GM19023 (cell line): ENCODE results near the gene RNU5D-1.
A peak's percentile ranks its signal among the peaks of the same experiment; 100 is the strongest.
"Not testable (repeated sequence)": the region's sequence is repeated elsewhere in the genome, so short reads cannot be mapped to it uniquely, and the experiment has no call there.

Source experiments
- ATAC-seq: cut with Tn5 transposase; IDR thresholded peaks from one replicate; pipeline ENCODE4 v1.9.1; 2021; ENCODE audit warnings: mild to moderate bottlenecking, moderate library complexity; ENCODE audit not compliant: unreplicated experiment

RNU5D-1 gene

DNA sequence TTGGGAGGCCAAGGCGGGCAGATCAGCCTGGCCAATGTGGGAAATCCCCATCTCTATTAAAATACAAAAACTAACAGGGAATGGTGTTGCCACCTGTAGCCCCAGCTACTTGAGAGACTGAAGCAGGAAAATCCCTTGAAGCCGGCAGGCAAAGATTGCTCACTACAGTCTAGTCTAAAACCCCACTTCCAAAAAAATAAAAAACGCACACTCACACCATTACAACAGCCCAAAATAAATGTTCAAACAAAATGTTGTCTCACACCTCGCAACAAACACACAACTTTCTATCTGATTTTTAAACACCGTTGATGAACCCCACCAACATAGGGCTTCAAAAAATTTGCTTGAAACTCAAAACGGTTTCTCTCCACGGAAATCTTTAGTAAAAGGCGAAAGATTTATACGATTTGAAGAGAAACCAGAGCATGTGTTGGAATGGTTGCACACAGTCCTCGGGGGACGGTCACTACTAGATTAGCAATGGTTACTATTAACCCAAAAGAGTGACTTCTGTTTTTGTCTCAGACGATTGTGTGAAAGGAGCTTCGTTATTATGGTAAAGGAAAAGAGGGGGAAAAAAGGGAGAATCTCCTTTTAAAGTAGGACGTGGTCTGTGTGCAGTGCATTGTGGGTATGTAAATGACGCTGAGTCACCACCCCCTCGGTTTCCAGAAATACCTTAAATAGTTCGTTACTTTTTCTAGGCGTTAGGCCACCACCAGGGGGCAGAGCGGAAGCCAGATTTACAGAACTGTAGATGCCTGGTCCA is at the start of gene RNU5D-1:
Gene RNU5D-1 (minus strand): TSS at position 430 of the 772 bp plus-strand sequence.
- peak; percentile 53 for ATAC-seq

DNA sequence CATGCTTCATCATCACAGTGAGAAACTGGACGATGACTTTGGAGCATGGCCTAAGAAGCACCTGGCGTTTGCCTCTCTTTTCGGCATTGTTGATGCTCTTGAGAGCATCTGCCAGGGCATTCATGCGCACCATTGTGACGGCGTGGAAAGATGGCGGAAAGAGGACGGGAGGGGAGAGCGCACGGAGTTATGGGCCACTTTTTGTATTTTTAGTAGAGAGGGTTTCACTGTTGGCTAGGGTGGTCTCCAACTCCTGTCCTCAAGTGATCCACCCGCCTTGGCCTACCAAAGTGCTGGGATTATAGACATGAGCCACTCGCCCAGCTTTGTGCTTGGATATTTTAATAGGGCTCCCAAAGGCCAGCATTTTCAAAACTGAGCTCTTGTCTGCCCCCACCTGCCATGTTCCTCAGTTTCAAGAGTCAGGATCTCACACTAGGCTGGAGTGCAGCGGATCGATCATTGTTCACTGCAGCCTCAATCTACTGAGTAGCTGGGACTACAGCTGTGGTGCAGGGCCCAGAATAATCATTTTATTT is 49.7 kb upstream of the RNU5D-1 start:
- no peak for ATAC-seq

DNA sequence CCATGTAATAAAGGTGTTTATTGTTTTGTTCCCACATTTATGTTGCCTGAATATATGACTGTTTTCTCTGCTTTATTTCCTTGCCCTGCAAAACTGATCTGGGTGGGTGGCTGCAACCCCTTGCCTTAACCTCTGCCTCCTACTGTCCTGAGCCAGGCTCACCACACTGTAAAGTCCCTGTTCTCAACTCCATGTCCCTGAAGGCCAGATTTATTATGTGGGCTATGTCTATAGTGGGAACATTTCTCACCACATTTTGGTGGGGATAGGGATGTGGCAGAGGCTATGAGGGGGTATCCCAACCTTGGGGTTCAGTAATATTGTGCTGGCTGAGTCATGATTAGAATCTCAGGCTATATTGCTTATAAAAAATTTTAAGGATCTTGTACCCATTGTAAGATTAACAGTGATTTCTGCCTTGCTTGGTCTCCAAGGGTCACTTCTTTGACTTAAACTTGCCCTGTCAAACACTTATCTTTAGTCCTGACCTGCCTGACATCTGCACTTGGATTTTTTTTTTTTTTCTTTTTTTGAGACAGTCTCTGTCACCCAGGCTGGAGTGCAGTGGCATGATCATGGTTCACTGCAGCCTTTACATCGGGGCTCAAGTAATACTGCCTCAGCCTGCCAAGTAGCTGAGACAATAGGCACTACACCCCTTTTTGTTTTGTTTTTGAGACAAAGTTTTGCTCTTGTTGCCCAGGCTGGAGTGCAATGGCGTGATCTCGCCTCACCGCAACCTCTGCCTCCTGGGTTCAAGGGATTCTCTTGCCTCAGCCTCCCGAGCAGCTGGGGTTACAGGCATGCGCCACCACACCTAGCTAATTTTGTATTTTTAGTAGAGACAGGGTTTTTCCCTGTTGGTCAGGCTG is 48.0 kb upstream of the RNU5D-1 start:
- no peak for ATAC-seq

DNA sequence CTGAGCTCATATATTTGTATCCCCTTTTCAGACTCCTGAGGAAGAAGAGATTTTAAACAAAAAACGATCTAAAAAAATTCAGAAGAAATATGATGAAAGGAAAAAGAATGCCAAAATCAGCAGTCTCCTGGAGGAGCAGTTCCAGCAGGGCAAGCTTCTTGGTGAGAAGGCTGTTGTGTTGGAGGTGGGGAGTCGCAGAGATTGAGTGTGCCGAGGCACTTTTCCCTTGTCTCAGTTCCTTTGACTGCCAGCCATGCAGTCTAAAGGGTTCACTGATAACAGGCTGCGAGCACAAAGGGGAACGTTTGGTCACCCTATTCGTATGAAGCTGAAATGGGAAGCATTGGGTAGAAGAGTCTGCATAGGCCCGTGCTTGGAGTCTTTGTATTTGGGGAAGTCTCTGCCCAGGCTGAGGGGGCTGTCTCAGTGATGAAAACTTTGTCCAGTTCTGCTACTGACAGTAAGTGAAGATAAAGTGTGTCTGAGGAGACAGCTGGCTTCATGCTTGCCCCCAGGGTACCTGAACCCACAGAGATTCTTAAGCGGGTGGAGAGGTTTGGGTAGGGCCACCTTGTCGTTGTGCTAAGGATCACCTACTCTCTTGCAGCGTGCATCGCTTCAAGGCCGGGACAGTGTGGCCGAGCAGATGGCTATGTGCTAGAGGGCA is 47.1 kb upstream of the RNU5D-1 start:
- ATAC-seq = no peak

DNA sequence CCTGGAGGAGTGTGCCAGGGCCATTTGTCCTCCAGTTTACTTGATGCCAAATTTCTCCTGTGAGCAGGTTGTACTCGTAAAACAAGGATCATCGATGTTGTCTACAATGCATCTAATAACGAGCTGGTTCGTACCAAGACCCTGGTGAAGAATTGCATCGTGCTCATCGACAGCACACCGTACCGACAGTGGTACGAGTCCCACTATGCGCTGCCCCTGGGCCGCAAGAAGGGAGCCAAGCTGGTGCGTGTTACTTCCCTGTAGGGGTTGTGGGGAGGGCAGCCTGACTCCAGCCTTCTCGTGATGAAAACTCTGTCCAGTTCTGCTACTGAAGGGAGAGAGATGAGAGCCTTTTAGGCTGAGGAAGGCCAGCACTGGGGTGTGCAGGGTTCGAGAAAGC is 46.6 kb upstream of the RNU5D-1 start:
- no peak for ATAC-seq

DNA sequence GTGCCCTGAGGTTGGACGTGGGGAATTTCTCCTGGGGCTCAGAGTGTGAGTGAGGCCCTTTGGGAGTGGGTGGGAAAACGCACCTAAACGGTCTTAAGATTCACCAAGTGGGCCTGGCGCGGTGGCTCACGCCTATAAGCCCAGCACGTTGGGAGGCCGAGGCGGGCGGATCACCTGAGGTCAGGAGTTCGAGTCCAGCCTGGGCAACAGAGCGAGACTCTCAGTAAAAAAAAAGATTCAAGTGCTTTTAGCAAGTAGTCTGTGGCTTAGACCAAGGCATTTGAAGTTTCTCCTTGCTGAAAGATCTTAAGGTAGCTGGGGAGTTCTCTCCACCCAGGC is 45.7 kb upstream of the RNU5D-1 start:
- ATAC-seq = no peak

- peak; percentile 27 for ATAC-seq
Observed at GRCh38 chr1:44775930-44776729, 45.2 kb upstream of the RNU5D-1 start.

GRCh38 chr1:44775078-44775929 is 44.3 kb upstream of the RNU5D-1 start, which contains the start of gene RPS8:
Gene RPS8 (plus strand): TSS chr1:44775540. CDS start chr1:44775597, 57 bp downstream.
- peak; percentile 69 for ATAC-seq

DNA sequence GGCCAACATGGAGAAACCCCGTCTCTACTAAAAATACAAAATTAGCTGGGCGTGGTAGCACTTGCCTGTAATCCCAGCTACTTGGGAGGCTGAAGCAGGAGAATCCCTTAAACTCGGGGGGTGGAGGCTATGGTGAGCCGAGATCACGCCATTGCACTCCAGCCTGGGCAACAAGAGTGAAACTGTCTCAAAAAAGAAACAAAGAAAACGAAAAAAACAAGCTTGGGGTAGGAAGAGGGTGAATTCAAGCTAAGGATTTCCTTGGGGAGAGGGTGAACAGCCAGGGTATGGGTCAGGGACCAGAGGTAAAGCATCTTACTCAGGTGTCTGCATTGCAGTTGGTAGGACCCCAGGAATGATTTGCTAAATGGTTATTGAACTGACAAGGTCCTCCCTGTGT is 35.5 kb upstream of the RNU5D-1 start:
- ATAC-seq = not testable (repeated sequence)

GRCh38 chr1:44760876-44761275 is 29.9 kb upstream of the RNU5D-1 start:
- ATAC-seq = no peak

DNA sequence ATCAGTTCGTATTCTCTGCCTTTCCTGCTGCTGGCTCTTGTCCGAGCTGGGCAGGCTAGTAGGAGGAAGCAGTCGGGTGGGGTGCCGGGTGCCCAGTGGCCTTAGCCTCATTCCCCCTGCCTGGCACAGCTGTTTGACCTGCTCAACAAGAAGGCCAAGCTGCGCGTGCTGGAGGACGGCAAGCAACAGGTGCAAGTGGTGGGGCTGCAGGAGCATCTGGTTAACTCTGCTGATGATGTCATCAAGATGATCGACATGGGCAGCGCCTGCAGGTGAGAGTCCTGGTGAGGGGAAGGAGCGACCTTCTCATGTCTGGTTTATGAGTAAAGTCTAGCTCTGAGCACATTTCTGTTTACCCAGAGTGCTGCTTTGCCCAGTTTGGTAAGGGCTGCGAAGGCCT is 28.1 kb upstream of the RNU5D-1 start:
- ATAC-seq = no peak

DNA sequence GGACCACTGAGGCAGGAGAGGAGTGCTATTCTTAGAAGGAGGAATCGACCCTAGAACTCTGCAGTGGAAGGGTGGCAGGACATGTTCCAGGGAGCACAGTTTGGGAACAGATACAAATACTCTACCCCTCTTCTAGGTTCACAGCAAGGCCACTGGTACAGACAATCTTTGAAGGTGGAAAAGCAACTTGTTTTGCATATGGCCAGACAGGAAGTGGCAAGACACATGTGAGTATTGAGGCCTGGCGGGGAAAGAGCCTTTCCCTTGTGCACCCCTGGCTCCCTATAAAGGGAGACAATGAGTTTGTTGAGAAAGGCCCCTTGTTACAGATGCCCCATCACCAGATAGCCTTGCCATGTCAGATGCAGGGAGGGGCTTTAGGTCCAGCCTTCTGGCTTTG is 26.4 kb upstream of the RNU5D-1 start:
- no peak for ATAC-seq

GRCh38 chr1:44747878-44748277 is 16.9 kb upstream of the RNU5D-1 start:
- no peak for ATAC-seq

GRCh38 chr1:44743211-44743610 is 12.2 kb upstream of the RNU5D-1 start:
- no peak for ATAC-seq

- no peak for ATAC-seq
Observed at GRCh38 chr1:44740179-44740617, 9.2 kb upstream of the RNU5D-1 start.

GRCh38 chr1:44739307-44740178 is 8.6 kb upstream of the RNU5D-1 start, which contains the start of gene KIF2C:
Gene KIF2C (plus strand): TSS chr1:44739837. CDS start chr1:44739933, 96 bp downstream.
- ATAC-seq = peak; percentile 96

- ATAC-seq = not testable (repeated sequence)
Observed at GRCh38 chr1:44738953-44739306, 8.0 kb upstream of the RNU5D-1 start.

DNA sequence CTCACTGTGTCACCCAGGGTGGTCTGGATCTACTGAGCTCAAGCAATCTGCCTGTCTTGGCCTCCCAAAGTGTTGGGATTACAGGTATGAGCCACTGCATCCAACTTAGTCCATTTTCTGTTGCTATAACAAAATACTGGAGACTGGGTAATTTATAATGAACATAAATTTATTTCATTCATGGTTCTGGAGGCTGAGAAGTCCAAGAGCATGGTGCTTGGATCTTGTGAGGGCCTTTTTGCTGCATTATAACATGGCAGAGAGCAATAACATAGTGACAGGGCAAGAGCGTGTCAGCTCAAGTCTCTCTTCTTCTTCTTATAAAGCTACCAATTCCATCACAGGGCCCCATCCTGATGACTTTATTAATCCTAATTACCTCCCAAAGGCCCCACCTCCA is 5.0 kb upstream of the RNU5D-1 start:
- no peak for ATAC-seq
